Left forelimb (tissue), 1 donor: ENCODE measurements around the gene TCN2.
"Not testable (repeated sequence)": the region's sequence is repeated elsewhere in the genome, so short reads cannot be mapped to it uniquely, and the experiment has no call there.

Experiments used
- DNase-seq: peaks from one replicate; pipeline ENCODE4 v3.0.0-alpha.2; 2018; ENCODE audit warnings: low spot score

The TCN2 gene

DNA sequence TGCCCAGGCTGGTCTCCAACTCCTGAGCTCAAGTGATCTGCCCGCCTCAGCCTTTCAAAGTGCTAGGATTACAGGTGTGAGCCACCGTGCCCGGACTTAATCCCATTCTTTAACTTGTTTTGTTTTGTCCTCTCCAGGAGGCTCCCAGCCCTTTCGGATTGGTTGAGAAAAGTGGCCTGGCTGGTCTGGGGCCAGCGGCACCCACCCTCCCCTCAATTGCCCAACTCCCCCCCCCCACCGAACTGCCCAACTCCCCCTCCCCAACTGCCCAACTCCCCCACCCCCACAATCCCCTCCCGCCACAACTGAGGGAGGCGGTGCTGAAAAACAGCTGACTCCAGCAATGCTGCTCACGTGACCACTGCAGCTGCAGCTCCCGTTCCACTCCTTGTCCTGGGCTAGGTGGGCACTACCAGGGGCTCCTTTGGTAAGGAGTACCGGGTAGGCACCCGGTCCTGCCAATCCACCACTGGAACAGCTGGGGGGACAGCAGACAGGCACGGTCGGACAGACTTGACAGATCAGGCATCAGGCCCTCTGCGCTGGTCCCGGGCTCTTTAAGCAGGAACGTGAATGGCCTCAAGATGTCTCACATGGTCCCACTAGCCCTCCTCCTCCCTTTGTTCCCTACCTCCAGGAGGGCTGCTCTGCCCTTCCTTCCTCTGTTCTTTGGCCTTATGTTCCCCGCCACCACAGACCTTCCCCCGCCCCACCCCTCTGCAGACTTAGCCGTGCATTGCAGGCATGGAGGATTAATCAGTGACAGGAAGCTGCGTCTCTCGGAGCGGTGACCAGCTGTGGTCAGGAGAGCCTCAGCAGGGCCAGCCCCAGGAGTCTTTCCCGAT is at the start of gene TCN2:
Gene TCN2 (plus strand): TSS at position 720 of the 845 bp plus-strand sequence. CDS start 158 bp downstream, outside the sequence.
- DNase-seq, result peak; percentile 86

DNA sequence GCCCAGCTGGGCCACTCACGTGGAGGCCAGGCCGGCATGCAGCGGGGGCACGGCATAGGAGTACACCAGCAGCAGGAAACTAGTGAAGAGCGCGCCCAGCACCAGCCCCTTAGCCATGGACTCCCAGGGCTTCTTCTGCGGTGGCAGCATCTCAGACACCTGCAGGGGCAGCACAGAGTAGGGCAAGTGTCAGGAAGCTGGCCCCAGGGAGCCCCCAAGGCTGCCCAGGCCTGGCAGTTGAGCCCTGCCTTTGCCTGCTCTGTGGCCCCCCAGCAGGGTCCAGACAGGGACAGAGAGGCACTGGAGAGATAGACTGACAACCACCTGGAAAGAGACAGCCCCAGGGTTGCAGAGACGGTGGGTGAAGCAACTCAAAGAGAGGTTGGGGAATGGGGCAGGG is 49.7 kb upstream of the TCN2 start:
- no peak for DNase-seq

DNA sequence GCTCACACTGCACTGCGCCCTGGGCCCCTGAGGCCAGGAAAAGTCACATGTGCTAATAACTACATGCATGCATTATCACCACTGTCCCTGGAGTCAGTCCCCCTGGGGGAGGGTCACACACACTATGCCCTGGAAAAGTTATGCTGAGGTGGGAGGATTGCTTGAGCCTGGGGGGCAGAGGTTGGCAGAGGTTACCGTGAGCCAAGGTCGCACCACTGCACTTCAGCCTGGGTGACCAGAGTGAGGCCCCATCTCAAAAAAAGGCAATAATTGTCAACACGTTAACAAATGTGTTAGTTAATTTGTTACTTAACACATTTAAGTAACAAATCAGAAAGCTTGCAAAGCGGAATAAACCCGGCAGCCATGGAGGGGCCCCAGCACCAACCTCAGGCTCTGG is 47.1 kb upstream of the TCN2 start:
- DNase-seq, result no peak

DNA sequence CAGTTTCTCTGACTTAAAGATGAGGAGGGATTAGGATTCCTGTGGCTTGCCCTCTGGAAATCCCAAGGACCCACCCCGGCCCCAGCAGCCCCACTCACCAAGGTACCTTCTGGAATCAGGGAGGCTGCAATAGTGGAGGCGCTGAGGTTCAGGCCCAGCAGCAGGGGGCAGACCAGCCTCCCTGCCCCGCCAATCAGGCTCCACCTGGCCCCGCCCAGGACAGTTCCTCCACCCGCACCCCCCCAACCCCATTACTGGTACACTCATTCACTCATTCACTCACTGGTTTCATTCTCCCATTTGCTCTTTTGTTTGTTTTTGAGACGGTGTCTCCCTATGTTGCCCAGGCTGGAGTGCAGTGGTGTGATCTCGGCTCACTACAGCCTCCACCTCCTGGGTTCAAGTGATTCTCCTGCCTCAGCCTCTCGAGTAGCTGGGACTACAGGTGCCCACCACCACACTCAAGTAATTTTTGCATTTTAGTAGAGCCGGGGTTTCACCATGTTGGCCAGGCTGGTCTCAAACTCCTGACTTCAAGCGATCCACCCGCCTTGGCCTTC is 46.3 kb upstream of the TCN2 start:
- not testable (repeated sequence) for DNase-seq

DNA sequence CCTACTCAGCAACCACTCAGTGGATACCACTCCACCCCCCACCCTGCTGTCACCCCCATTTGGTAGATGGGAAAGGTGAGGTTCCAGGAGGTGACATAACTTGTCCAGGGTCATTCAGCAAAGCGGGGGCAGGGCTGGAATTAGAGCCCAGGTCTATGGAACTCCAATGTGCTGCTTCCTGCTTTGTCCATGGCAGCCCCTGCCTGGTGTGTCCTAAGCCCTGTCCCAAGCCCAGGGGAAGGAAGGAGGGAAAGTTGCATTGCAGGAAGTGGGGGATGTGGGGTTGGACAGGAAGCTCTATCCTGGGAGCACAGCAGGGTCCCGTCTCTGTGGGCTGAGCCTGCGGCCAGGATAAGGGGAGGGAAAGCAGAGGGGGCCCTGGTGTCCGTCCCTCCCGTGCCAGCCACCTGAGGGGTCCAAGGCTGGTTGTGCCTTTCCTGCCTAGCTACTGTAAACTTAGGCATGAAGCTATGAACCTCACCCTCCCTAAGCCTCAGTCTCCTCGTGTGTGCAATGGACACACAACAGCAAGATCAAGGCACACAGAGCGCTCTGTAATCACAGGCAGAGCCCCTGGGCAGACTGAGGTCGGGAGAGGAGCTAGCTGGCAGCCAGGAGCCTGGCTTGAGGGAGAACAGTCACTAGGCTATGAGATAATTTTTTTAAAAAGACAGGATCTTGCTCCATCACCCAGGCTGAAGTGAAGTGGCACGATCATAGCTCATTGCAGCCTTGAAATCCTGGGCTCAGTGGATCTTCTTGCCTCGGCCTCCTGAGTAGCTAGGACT is 45.4 kb upstream of the TCN2 start:
- no peak for DNase-seq

DNA sequence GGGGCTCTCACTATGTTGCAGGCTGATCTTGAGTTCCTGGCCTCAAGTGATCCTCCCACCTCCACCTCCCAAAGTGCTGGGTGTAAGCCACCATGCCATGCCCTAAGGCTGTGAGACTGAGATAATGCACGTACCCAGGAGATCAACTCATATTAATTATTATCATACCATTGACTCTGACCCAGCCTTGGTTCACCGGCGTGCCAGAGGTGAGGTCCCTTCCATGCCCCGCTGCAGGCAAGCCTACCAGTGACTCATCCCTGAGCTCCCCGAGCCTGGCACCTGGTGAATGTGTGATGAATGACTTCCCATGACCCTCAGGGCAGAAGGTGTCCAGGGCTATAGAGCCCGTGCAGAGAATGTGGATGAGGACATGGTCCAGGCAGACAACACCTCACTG is 44.6 kb upstream of the TCN2 start:
- DNase-seq, result no peak

DNA sequence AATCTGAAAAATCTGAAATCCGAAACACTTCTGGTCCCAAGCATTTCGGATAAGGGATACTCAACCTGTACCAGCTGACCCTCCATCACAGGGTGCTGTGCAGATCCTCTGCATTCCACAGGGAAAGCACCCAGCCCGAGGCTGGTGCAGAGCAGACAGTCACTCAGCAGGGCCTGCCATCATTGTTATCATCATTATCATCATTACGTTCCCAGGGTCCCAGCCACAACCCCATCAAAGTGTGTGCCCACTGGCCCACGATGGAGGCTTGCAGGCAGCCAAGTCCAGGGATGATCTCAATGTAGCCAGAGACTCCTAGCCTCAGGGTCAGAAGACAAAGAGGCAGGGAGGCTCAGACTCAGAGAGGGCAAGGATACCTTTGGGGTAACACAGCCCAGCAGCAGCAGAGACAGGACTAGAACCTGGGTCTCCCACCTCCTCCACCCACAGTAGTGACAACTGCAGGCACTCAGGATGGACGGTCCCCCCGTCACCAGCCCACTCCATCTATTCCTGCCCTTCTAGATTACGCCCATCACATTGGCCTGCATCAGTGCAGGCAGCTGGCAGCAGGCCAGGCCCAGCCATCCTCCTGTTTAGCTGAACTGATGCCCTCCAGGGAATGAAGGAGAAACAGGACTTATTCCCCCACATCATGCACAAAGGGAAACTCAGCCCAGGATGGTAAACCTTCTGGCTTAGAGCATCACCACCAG is 42.8 kb upstream of the TCN2 start:
- DNase-seq, result no peak

DNA sequence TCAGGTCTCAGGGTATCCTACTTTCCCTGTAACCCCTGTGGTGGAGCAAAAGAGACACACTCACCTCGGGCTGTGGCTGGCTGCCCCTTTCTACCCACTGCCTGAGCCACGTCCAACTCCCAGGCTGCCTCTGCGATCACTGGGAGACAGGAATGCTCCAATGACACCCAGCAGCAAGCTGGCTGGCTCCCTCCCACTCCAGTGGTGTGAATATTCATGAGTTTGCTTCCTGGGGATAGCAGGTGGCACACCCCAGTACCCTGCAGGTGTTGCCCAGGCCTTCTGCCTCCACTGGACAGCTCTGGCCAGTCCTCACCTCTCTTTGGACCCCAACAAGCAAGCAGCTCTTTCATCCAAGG is 42.2 kb upstream of the TCN2 start:
- DNase-seq, result no peak

DNA sequence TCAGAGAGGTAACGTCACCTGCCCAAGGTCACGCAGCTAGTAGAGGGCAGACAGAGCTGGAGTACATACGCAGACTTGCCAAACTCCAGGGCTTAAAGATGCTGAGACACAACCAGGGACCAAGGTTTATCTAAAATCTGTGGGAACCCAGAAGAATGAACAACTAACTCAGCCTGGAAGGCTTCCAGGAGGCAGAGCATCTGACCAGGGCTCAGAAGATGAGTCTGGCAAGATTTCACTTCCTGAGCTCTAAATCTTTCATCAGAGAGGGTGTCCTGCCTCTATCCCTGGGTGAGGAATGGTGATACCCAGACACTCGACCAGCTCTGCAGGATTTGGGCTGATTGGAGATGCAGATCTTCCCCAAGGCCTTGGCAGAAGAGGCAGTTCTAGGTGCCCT is 41.6 kb upstream of the TCN2 start:
- DNase-seq, result no peak

DNA sequence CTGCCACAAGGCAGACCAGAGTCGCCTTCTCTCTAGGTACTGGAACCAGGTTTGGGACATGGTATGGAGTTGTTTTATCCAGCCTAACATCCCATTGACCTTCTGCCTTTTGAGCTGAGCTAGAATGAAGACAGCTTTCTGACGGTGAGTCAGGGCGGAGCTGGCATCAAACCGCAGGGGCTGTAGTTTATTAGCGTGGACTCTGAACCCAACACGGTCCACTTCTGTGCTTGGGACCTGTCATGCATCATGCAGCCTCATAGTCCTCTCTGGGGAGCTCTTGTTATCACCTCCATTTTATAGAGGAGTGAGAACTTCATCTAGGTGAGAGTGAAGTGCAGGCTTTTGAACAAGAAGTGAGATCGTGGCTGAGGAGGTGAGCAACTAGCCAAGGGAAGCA is 40.8 kb upstream of the TCN2 start:
- DNase-seq, result no peak

DNA sequence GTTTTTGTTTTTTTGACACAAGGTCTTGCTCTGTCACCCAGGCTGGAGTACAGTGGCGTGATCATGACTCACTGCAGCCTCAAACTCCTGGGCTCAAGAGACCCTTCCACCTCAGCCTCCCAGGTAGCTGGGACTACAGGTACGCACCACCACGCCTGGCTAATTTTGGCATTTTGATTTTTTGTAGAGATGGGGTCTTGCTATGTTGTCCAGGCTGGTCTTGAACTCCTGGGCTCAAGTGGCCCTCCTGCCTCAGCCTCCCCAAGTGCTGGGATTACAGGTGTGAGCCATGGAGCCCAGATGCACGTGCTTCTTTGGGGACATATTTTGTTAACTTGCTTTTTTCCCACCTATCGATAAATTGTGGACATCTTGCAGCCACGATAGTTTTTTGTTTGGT is 39.7 kb upstream of the TCN2 start:
- DNase-seq, result not testable (repeated sequence)

DNA sequence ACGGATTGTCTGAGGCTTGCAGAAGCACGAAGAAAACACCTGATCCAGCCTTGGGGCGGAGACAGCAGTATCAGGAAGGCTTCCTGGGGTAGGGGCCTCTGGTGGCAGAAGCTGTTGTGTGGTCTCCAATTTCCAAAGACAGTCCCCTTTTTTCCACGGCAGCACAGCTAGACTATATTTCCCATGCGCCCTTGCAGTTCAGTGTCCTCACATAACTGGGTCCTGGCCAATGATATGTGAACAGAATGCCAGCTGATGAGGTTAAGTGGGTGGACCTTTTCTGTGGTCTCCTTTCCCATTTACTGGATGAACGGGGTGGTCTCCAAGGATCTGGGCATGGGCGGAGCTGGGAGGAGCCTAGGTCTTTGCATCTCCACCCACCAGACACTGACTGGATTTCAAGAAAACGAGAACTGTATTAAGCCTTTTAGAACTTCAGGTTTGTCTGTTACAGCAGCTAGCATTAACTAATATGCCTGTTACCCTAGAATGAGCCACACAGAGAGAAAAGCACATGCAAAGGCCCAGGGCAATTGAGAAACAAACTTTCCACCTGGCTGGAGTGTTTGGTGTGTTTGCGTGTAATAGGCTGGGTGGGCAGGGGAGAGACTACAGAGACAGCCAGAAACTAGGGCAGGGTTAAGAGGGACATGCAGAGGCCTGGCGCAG is 38.7 kb upstream of the TCN2 start:
- DNase-seq, result no peak

DNA sequence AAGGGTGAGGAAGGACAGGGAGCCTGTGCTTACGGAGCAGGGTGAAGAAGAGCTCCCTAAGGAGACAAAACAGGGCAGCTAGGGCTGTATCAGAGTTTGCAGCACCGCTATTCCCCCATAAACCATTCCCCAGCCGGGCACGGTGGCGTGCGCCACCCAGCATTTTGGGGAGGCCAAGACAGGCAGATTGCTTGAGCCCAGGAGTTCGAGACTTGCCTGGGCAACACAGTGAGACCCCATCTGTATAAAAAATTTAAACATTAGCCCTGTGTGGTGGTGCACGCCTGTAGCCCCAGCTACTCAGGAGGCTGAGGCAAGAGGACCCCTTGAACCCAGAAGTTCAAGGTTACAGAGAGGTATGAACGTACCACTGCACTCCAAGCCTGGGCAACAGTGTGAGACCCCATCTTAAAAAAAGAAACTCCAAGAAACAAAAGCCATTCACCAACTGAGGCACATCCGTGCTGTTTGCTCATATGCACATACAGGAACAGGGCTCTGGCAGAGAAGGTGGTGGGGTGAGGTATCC is 37.2 kb upstream of the TCN2 start:
- DNase-seq, result no peak

DNA sequence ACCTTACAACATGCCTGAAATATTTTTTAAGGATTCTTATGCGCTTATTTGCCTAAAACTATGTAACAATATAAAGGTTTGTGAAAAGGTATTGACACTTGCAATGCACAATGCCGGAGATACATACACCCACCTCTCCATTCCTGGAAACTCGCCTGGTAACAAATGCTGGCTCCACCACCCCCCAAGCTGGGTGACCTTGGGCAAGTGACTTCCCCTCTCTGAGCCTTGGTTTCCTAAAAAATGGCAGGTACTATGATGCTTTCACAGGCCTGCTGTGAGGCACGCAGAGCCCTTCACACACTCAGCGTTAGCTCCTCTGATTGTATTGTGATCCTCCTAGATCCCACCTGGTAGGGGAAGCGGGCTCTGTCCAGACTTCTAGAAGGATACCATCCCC is 34.8 kb upstream of the TCN2 start:
- DNase-seq, result no peak

DNA sequence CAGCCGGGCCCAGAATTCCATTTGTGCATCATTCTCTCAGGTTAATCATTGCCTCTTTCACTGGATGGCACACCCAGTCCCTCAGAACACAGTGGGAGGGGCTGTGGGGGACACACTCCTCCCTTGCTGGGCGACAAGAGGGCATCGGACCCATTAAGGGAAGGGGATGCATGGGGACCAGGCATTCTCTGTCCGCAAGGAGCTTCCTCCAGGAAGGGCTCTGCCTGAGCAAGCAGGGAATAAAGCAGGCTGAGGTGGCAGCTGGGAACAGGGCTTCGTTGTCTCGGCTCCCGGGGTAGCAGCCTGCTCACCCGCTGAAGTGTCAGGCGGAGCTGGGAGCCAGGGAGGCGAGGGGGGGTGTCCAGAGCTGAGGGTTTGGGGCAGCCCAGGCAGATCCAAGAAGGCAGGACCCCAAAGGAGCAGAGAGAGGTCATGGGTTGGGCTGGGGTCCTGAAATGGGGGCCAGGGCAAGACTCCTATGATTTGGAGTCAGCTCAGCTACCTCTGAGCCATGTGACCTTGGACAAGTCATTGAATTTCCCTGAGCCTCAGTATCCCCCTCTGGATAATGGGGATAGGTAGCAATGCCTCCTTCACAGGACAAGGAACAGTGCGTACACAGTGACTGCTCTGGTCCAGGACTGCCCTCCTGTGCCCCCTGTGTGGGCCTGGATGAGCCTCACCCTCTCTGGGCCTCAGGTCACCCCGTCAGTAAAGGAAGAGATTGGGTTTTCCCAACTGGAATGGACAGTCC is 34.0 kb upstream of the TCN2 start:
- DNase-seq, result no peak

DNA sequence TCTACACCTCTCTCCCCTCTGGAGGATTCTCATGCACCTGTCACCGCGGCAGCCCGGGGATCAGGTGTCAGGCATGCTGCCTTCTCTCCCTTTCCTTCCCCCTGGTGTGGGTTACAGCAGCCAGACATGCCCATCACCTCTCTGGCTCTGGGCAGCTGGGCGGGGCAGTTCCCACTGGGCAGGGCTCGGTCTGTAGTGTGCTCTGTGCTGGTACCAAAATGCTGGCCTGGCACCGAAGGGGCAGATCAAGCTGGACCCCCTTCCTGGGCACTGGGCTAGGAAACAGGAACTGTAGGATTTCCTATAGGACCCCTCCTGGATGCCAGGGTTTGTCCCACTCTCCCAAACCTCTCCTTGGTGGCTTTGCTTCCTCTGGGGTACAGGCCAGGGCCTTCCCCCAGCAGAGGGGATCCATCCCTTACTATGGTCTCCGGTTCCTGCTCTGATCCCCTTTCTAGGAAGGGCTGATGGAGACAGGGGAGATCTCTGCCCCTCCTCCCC is 33.3 kb upstream of the TCN2 start:
- no peak for DNase-seq

DNA sequence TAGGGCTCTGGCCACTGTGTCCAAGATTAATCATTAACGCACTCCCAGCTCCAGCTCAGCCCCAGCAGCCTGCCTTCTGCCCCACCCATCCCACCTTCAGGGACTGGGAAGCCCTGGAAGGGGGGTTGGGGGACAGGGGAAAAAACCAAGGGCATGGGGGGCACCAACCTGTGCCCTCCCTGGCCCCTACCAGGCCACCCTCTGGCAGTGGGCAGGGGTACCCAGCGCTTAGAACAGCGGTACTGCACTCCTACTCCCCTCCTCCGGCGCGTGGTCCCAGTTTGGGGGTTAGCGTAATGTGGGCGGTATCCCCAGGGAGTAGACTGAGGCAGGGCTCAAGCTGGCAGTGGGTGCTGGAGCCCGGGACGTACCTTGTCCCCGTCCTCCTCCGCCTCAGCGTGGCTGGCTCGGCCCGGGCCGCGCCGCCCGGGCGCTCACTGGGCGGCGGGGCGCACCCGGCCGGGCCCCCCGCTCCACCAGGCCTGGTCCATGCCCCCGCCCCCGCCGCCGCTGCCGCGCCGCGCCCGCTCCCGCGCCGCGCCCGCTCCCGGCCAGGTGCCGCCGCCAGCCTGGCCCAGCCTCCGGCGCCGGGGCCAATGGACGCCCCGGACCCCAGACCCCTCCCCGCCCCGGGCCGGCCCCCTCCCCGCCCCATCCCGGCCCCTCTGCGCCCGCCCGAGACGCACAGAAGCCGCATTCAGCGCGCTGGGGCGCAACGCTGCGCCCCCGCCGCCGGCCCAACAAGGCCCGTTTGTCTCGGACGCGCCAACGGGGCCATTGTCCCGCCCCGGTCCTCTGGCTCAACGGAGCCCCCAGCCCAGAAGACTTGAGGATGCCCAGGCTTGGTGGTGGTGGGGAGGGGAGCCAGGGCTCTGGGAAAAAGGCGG is 32.6 kb upstream of the TCN2 start, which contains the start of gene GAL3ST1:
Gene GAL3ST1 (minus strand): TSS at position 571 of the 887 bp plus-strand sequence. CDS start 17,273 bp downstream, outside the sequence.
- no peak for DNase-seq

DNA sequence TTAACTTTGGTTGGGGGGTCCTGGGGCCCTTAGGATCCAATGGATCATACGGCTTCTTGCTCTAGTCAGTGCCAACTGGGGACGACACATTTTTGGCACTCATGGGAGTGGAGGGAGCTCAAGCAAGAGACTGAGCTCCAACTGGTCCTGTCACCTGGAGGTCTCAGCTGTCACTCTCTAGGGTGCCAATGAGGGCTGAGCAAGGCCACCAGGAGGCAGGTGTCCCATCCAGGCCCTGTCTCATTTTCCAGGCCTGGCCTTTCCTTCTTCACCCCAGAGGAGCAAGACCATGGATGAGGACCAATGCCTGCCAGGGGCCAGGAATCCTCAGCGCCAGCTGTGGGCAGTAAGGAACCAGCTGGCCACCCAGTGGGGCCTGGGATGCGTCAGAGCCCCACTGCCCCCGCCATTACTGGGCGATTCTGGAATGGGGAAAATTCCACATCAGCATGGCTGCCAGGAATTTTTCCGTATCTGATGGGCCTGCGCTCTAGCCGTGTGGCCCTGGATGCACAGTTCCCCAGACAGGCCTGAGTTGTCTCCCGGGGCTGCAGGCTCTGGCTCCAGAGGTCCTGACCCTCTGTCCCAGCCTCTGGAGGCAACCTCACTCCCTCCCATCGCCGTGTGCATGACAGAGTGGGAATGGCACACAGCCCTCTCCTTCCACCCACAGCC is 31.8 kb upstream of the TCN2 start:
- peak; percentile 75 for DNase-seq

DNA sequence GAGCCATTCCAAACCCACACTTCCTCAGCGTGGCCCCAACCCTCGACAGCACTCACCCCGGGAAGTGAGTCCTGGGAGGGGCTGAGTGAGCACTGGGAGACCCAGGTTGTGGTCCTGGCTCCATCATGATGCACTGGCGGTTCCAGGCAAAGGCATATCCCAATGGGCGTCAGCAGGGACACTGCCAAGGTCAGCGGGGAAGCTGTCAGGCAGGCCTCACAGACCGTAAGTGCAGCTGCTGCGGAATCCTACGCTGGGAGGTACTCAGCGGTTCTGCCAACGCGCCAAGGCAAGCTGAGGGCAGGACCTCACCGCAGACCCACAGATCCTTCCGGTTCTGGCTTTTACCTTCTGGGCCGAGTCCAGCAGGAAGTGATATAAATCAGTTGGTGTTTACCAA is 31.1 kb upstream of the TCN2 start:
- DNase-seq, result no peak
